ENCODE results near the gene FAH. TPM values are rescaled to one million over a fixed set of nuclear protein-coding genes. Genes with fewer than 3 reads are reported as not detected.

Gene FAH
- total and polyA plus RNA-seq, 2 donors from 2014 or later: 34.7 to 121 TPM

DNA sequence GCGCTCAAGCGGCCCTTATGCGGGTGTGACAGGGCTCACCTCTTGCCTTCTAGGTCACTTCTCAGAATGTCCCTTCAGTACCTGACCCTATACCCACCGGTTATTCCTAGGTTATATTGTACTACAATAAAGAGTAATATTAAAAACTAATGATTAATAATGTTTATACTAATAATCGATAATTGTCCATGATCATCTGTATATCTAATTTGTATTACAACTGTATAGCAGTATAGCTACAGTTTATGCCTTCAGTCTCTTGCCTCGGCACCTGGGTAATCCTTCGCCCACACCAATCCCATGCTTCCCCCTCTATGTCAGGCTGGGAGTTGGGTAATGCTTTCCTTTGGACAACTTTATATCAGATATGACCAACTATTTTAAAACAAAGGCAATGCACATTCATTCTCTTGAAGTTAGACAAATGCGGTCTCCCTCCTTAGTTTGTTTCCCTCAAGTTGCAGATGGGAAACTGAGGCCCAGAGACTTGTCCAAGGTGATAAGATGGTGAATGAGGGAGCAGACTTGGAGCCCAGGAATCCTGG lies 3.4 kb downstream of the FAH start:
- peaks cover 0 to 27% (median 24%) of the 10 kb centered on the region in 3 donors for H3K4me1 ChIP-seq (ENCODE audit: control insufficient read depth in 2 of 3, insufficient read depth in 2 of 3, low read depth in 1 of 3, low read length in 3 of 3)
- no peaks in the 10 kb centered on the region for H3K9me3 ChIP-seq (ENCODE audit: control insufficient read depth in 2 of 3, insufficient read depth in 1 of 3, low read length in 3 of 3)
- intact Hi-C loops (cut with DNase I): no loop called here
- FAIRE-seq: no peak
- H3K9ac ChIP-seq (ENCODE audit: low read length in 3 of 3): no peak overlapping the region
- TF ChIP-seq CTCF (IDR thresholded peaks at IDR 0.05; ENCODE audit: borderline replicate concordance, extremely low read depth, insufficient read depth): no peak
- peak overlapping the region in 1 of 3 donors; percentile 19 for H3K4me3 ChIP-seq (ENCODE audit: low read length in 3 of 3)
- no peaks in the 10 kb centered on the region for H3K27me3 ChIP-seq (ENCODE audit: control insufficient read depth, insufficient read depth, low read length)
- H3K36me3 ChIP-seq (ENCODE audit: control insufficient read depth in 2 of 3, insufficient read depth in 3 of 3, low read length in 3 of 3): peaks cover 0 to 11% (median 9%) of the 10 kb centered on the region in 3 donors
- peak overlapping the region in 1 of 2 donors; percentile 8 for H3K27ac ChIP-seq (ENCODE audit: low read depth in 2 of 2, low read length in 2 of 2)
- DNase-seq: no peak

- no peak overlapping the region for H3K27ac ChIP-seq (ENCODE audit: low read depth in 2 of 2, low read length in 2 of 2)
- H3K36me3 ChIP-seq (ENCODE audit: control insufficient read depth in 2 of 3, insufficient read depth in 3 of 3, low read length in 3 of 3): peaks cover 0 to 16% (median 9%) of the 10 kb centered on the region in 3 donors
- peaks cover 0 to 25% (median 24%) of the 10 kb centered on the region in 3 donors for H3K4me1 ChIP-seq (ENCODE audit: control insufficient read depth in 2 of 3, insufficient read depth in 2 of 3, low read depth in 1 of 3, low read length in 3 of 3)
- H3K9me3 ChIP-seq (ENCODE audit: control insufficient read depth in 2 of 3, insufficient read depth in 1 of 3, low read length in 3 of 3): no peaks in the 10 kb centered on the region
- DNase-seq (no peak), FAIRE-seq (no peak)
- H3K4me3 ChIP-seq (ENCODE audit: low read length in 3 of 3): no peak overlapping the region
- intact Hi-C loops (cut with DNase I): no loop called here
- no peak overlapping the region for H3K9ac ChIP-seq (ENCODE audit: low read length in 3 of 3)
- H3K27me3 ChIP-seq (ENCODE audit: control insufficient read depth, insufficient read depth, low read length): no peaks in the 10 kb centered on the region
- TF ChIP-seq CTCF (IDR thresholded peaks at IDR 0.05; ENCODE audit: borderline replicate concordance, extremely low read depth, insufficient read depth): no peak
Measured at GRCh38 chr15:80157215-80157614, 4.4 kb downstream of the FAH start.

DNA sequence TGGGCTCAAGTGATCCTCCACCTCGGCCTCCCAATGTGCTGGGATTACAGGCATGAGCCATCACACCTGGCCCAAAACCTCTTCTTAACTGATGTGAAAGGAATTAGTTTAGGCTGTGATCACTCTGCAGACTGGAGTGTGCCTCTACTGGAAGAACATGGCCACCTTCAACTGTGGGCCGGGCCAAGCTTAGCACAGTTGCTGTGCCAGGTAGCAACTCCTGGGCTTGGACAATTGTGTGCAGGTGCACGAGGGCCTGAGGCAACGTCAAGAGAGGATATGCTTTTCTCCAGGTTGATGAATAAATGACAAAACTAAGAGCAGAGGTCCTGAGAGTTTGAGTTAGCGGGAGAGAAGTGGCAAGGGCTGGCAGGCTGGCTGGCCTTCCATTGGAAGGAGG lies 6.5 kb downstream of the FAH start:
- H3K4me3 ChIP-seq (ENCODE audit: low read length in 3 of 3): no peak overlapping the region
- no peaks in the 10 kb centered on the region for H3K9me3 ChIP-seq (ENCODE audit: control insufficient read depth in 2 of 3, insufficient read depth in 1 of 3, low read length in 3 of 3)
- intact Hi-C loops (cut with DNase I): no loop called here
- TF ChIP-seq CTCF (IDR thresholded peaks at IDR 0.05; ENCODE audit: borderline replicate concordance, extremely low read depth, insufficient read depth): no peak
- peaks cover 0 to 34% (median 20%) of the 10 kb centered on the region in 3 donors for H3K4me1 ChIP-seq (ENCODE audit: control insufficient read depth in 2 of 3, insufficient read depth in 2 of 3, low read depth in 1 of 3, low read length in 3 of 3)
- no peak overlapping the region for H3K9ac ChIP-seq (ENCODE audit: low read length in 3 of 3)
- H3K27ac ChIP-seq (ENCODE audit: low read depth in 2 of 2, low read length in 2 of 2): no peak overlapping the region
- peaks cover 0 to 31% (median 12%) of the 10 kb centered on the region in 3 donors for H3K36me3 ChIP-seq (ENCODE audit: control insufficient read depth in 2 of 3, insufficient read depth in 3 of 3, low read length in 3 of 3)
- DNase-seq (no peak), FAIRE-seq (no peak)
- no peaks in the 10 kb centered on the region for H3K27me3 ChIP-seq (ENCODE audit: control insufficient read depth, insufficient read depth, low read length)

Data from kidney (tissue), 14 donors.